Occipital lobe (tissue), 2 donors: ENCODE results near the gene CCNY. TPM values are rescaled to one million over a fixed set of nuclear protein-coding genes. Genes with fewer than 3 reads are reported as not detected.

ENCODE experiments used
- DNase-seq: peaks from one replicate; lab custom pipeline; 2025; lab: John Stamatoyannopoulos, UW
- total RNA-seq: library from RNA; depleted of rRNA; stranded (reverse); fragments of >200 nt; gene quantifications from one replicate; pipeline ENCODE4 v1.2.3, GENCODE V29; 2014

Gene CCNY
- total RNA-seq, 1 donor from 2014 or later: 49.9 TPM

DNA sequence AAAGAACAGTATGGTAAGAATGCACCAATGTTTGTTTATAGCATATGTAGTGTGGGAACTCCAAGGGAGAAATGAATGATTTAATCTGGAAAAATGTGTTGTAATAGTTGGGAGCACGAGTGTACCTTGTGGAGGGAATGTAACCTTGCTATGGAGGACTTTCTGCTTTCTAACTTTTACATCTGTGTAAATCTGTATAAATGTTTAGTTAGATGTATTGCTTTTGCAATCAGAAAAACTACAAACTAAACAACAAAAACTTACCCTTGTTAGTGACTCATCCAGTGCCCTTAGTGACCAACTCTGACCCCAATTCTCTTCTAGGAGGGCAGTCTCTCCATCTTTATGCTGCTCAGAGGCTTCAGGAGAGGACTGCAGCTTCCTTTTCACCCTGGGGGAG is 89.3 kb downstream of the CCNY start:
- DNase-seq: no peak

GRCh38 chr10:35426657-35427056 is 90.3 kb downstream of the CCNY start:
- no peak for DNase-seq

- no peak for DNase-seq
Measured at GRCh38 chr10:35427543-35427942, 91.2 kb downstream of the CCNY start.

DNA sequence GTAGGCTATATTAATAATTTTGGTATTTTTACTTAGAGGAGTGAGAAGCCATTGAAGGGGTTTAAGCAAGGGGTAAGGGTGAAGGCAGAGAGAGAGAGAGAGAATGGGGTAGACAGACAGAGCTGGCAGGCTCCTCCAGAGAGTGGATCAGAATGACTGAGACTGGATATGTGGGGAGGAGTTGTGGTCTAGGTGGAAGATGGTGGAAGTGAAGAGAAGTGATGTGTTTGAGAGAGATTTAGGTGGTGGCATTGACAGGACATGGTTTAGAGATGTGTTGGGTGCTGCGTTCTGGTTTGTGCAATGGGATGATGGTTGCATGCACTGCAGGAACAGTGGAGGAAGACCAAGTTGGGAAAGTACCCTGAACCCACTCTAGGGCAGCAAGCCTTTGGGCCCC is 92.2 kb downstream of the CCNY start:
- no peak for DNase-seq

- no peak for DNase-seq
Measured at GRCh38 chr10:35432781-35433338, 96.6 kb downstream of the CCNY start.

GRCh38 chr10:35433851-35434426 is 97.6 kb downstream of the CCNY start:
- no peak for DNase-seq

GRCh38 chr10:35434533-35434932 is 98.2 kb downstream of the CCNY start:
- DNase-seq: no peak

DNA sequence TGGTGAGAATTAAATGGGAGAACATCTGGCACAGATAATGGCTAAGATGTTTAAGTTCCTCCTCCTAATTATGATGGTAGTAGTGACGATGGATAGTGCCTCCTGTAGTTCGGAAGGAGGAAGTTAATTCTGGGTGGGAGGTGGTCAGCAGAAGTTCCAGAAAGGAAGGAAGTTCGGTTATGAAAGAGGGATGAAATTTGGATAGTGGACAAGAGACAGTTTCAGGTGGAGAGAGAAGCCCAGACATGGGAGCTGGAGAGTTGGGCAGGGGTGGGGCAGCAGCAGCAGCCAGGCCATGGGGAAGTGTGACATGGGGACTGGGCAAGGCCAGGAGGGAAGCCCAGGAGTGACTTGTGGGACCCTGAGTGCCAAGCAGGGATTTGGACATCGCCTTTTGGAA is 99.5 kb downstream of the CCNY start:
- no peak for DNase-seq

DNA sequence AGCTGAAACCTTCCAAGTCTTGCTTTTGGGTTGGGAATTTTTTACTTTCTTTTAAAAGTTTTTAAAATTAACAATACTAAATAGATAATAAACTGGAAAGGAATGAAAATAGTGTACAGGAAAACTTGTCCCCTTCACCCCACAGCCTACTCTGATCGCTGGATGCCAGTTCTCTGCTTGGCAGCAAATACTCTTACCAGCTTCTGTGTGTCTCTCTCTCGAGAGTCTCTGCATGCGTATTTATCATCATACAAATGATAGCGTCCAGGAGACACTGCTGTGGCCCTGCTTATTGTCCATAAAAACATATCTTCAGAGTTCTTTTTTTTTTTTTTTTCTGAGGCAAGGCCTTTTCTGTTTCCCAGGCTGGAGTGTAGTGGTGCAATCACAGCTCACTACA is 101.5 kb downstream of the CCNY start:
- no peak for DNase-seq

DNA sequence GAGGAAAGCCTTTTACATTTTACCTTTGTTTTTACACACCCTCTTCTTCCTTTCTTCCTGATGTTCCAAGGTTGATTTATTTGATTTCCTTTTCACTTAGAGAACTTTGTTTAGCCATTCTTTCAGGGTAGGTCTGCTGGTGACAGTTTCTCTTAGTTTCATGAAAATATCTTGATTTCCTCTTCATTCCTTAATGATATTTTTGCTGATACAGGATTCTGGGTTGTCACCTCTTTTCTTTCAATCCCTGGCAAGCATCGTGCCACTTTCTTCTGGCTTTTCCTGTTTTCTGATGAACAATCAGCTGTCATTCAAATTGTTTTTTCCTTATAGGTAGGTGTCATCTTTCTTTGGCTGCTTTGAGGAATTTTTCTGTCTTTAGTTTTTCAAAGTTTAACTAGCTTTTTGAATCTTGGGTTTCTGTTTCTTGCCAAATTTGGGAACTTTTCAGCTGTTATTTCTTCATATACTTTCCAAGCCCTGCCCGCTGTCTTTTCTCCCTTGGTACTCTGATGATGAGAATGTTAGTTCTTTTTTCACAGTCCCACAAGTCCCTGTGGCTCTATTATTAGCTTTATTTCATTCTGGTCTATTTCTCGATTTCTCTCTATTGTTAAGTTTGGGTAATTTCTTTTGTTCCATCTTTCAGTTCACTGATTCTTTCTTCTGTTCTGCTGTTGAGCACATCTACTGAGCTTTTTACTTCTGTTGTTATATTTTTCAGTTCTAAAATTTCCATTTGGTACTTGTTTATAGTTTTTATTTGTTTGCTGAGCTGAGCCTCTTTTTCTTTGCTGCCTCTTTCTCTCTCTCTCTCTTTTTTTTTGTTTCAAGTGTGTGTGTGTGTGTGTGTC is 102.6 kb downstream of the CCNY start:
- DNase-seq: no peak

GRCh38 chr10:35440016-35440415 is 103.7 kb downstream of the CCNY start:
- DNase-seq: no peak

- DNase-seq: no peak
Measured at GRCh38 chr10:35442028-35442427, 105.7 kb downstream of the CCNY start.

DNA sequence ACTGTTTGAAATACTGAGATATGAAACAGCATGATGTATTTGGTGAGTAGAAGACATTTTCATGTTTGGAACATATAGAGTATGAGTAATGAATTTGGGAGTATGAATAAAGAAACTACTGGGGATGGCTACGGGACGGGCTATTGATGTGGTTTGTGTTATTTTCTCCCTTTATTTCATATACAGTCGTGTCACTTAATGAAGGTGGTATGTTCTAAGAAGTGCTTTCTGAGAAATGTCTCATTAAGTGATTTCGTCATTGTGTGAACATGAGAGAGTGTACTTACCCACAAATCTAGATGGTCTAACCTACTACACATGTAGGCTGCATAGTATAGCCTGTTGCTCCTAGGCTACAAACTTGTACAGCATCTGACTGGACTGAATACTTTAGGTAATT is 106.3 kb downstream of the CCNY start:
- DNase-seq: no peak

DNA sequence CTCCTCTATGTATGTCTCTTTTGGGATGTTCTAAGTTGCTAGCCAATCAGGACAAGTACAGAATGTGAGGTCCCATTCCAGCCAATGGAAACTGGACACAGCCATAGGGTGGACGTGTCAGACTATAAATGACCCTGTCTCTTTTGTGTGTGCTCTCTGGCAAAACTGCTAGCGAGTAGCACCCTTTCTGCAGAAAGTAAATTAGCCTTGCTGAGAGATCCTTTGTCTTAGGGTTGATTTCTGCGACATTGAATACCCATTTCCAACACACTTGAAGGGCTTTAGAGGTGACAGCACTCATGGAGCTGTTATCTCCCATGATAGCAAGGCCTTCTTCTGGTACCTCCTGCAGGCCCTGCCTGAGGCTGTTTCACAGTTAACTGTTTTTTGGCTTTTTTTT is 107.5 kb downstream of the CCNY start:
- DNase-seq: no peak

- DNase-seq: no peak
Measured at GRCh38 chr10:35445150-35445884, 109.0 kb downstream of the CCNY start.

DNA sequence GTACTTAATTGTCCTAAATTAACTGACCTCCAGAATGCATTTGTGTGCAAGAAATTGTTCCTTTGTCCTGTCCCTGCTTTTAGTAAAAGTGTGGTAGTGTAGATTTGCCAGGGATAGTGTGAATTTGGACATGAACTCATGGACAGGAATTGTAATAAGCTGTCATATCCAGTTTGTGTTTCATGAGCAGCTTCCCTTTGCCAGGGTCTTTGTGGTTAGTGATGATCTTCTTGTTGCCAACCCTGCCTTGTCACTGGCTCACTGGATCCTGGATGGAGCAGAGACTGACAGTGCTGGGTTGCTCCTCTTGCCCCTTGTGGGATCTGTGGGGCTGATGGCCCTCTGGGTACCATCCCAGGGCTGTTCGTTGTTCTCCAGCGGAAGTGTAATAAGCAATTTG is 110.1 kb downstream of the CCNY start:
- DNase-seq: no peak

- DNase-seq: no peak
Measured at GRCh38 chr10:35447693-35448407, 111.5 kb downstream of the CCNY start.

GRCh38 chr10:35448687-35449662 is 112.7 kb downstream of the CCNY start:
- DNase-seq: no peak

DNA sequence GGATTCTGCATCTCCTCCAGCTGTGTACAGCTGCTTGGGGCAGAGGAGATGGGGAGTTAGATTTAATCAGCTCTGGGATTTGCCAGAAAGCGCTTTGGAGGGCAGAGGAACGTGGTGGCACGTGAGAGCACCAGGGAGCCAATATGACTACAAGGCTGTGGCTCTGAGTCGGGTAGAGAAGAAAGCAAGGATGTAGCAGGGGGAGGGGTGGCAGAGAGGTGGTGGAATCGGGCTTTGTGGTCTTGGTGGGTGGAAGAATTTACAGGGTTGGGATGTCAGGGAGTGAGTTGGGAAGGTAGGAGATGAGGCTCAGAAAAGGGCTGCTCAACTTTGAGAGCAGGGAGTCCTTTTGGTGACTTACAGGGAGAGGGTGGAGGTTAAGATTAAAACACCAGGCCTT is 113.6 kb downstream of the CCNY start:
- DNase-seq: no peak
